Hepatocyte (in vitro differentiated cells): ENCODE results near the gene TNS3. TPM values are rescaled to one million over a fixed set of nuclear protein-coding genes. Genes with fewer than 3 reads are reported as not detected.

ENCODE experiments used
- DNase-seq: peaks from one replicate; pipeline ENCODE4 v3.0.0-alpha.2; 2016; ENCODE audit warnings: low spot score
- H2AFZ ChIP-seq: fragments of 200-600 bp; sonication (generic); 2 replicates; pipeline ENCODE4 v1.6.0; 2016; ENCODE audit warnings: antibody characterized with exemption, mild to moderate bottlenecking
- H3K27ac ChIP-seq: fragments of 200-600 bp; sonication (generic); 2 replicates; pipeline ENCODE4 v1.5.1; 2016; ENCODE audit warnings: mild to moderate bottlenecking
- H3K27me3 ChIP-seq: fragments of 200-600 bp; sonication (generic); 2 replicates; pipeline ENCODE4 v1.6.1; 2016
- H3K36me3 ChIP-seq: fragments of 200-600 bp; sonication (generic); replicated peaks from 2 replicates; pipeline ENCODE4 v1.5.1; 2016; ENCODE audit warnings: low read depth; ENCODE audit not compliant: insufficient read depth
- H3K4me1 ChIP-seq: fragments of 200-600 bp; sonication (generic); 2 replicates; pipeline ENCODE4 v1.5.1; 2016; ENCODE audit warnings: mild to moderate bottlenecking, moderate library complexity; ENCODE audit not compliant: insufficient read depth
- H3K4me2 ChIP-seq: fragments of 200-600 bp; sonication (generic); 2 replicates; pipeline ENCODE4 v1.6.0; 2016
- H3K4me3 ChIP-seq: fragments of 200-600 bp; sonication (generic); 2 replicates; pipeline ENCODE4 v1.5.1; 2016; ENCODE audit warnings: mild to moderate bottlenecking
- H3K79me2 ChIP-seq: fragments of 200-600 bp; sonication (generic); 2 replicates; pipeline ENCODE4 v1.6.0; 2017; ENCODE audit warnings: mild to moderate bottlenecking
- H3K9me2 ChIP-seq: fragments of 200-600 bp; sonication (generic); replicated peaks from 2 replicates; pipeline ENCODE4 v1.6.0; 2017; ENCODE audit warnings: mild to moderate bottlenecking; ENCODE audit not compliant: insufficient read depth
- H3K9me3 ChIP-seq: fragments of 200-600 bp; sonication (generic); 2 replicates; pipeline ENCODE4 v1.5.1; 2016; ENCODE audit warnings: low read depth, mild to moderate bottlenecking
- H4K20me1 ChIP-seq: fragments of 200-600 bp; sonication (generic); 2 replicates; pipeline ENCODE4 v1.6.0; 2016; ENCODE audit warnings: mild to moderate bottlenecking; ENCODE audit not compliant: insufficient read depth, poor library complexity, severe bottlenecking
- CTCF ChIP-seq: fragments of 200-600 bp; sonication (generic); IDR thresholded peaks from 2 replicates; pipeline ENCODE4 v1.5.1; 2016; ENCODE audit warnings: antibody characterized with exemption, mild to moderate bottlenecking; ENCODE audit not compliant: poor library complexity
- EZH2 ChIP-seq: fragments of 200-600 bp; sonication (generic); IDR thresholded peaks from 2 replicates; pipeline ENCODE4 v1.6.1; 2016; ENCODE audit warnings: antibody characterized with exemption, mild to moderate bottlenecking, borderline replicate concordance
- EZH2phosphoT487 ChIP-seq: fragments of 200-600 bp; sonication (generic); IDR thresholded peaks from one replicate; pipeline ENCODE4 v1.6.1; 2018; ENCODE audit warnings: antibody characterized with exemption, mild to moderate bottlenecking, low read depth, moderate library complexity; ENCODE audit not compliant: unreplicated experiment, severe bottlenecking
- WGBS: methylation state at CpG from one replicate; pipeline ENCODE4 v1.1.6; 2016; ENCODE audit warnings: low lambda C conversion rate; ENCODE audit errors: missing lambda C conversion rate; 5-methylcytosine and 5-hydroxymethylcytosine counted together
- polyA plus RNA-seq: library from polyadenylated mRNA; unstranded; fragments of >200 nt; fragmentation: Nextera tagmentation; extraction: Ambion mirVana; gene quantifications from 2 replicates; pipeline ENCODE4 v1.2.1, GENCODE V29; 2016
- total RNA-seq: library from RNA; depleted of rRNA; stranded (reverse); fragments of >200 nt; gene quantifications from 2 replicates; pipeline ENCODE4 v1.2.3, GENCODE V29; 2014

Gene TNS3
- total and polyA plus RNA-seq, 2 experiments from 2014 or later: 30.0 to 73.3 TPM

- H3K9me2 ChIP-seq: no peaks in the 10 kb centered on the region
- H3K27ac ChIP-seq: peak overlapping the region; percentile 84
- peaks cover 27% of the 10 kb centered on the region for H3K4me1 ChIP-seq
- TF ChIP-seq CTCF (no peak), EZH2phosphoT487 (no peak), EZH2 (no peak)
- no peak overlapping the region for H2AFZ ChIP-seq
- peaks cover 56% of the 10 kb centered on the region for H4K20me1 ChIP-seq
- H3K36me3 ChIP-seq: no peaks in the 10 kb centered on the region
- H3K9me3 ChIP-seq: no peaks in the 10 kb centered on the region
- DNase-seq: no peak
- H3K4me3 ChIP-seq: no peak overlapping the region
- peaks cover 82% of the 10 kb centered on the region for H3K79me2 ChIP-seq
- H3K4me2 ChIP-seq: no peak overlapping the region
- no peaks in the 10 kb centered on the region for H3K27me3 ChIP-seq
- whole genome bisulfite sequencing: 87% methylated on average over 5 of the region's 5 CpGs
These were observed 226.2 kb downstream of the TNS3 start for GRCh38 chr7:47355684-47356083.

GRCh38 chr7:47354831-47355541 is 226.9 kb downstream of the TNS3 start:
- peak; percentile 77 for DNase-seq
- Histone ChIP-seq H3K27ac (peak overlapping the region; percentile 84), H4K20me1 (peaks cover 53% of the 10 kb centered on the region)

GRCh38 chr7:47354071-47354470 is 227.8 kb downstream of the TNS3 start:
- TF ChIP-seq CTCF (no peak), EZH2phosphoT487 (no peak), EZH2 (no peak)
- H3K79me2 ChIP-seq: peaks cover 76% of the 10 kb centered on the region
- no peak overlapping the region for H3K4me3 ChIP-seq
- H3K27me3 ChIP-seq: no peaks in the 10 kb centered on the region
- peaks cover 27% of the 10 kb centered on the region for H3K4me1 ChIP-seq
- no peak overlapping the region for H2AFZ ChIP-seq
- 94% methylated on average over 4 of the region's 4 CpGs for WGBS
- H3K36me3 ChIP-seq: no peaks in the 10 kb centered on the region
- H3K9me2 ChIP-seq: no peaks in the 10 kb centered on the region
- no peak overlapping the region for H3K4me2 ChIP-seq
- peaks cover 46% of the 10 kb centered on the region for H4K20me1 ChIP-seq
- DNase-seq: no peak
- no peaks in the 10 kb centered on the region for H3K9me3 ChIP-seq
- H3K27ac ChIP-seq: peak overlapping the region; percentile 66

More at GRCh38 chr7:47354831-47355541, 226.9 kb downstream of the TNS3 start:
- Histone ChIP-seq H3K4me3 (no peak overlapping the region), H3K9me3 (no peaks in the 10 kb centered on the region), H2AFZ (no peak overlapping the region), H3K9me2 (no peaks in the 10 kb centered on the region), H3K4me2 (no peak overlapping the region), H3K79me2 (peaks cover 80% of the 10 kb centered on the region), H3K27me3 (no peaks in the 10 kb centered on the region), H3K36me3 (no peaks in the 10 kb centered on the region), H3K4me1 (peaks cover 27% of the 10 kb centered on the region)
- TF ChIP-seq EZH2phosphoT487 (no peak), EZH2 (no peak), CTCF (no peak)
- WGBS: 81% methylated on average over 22 of the region's 22 CpGs
